ENCODE data around the gene WAC.

DNA sequence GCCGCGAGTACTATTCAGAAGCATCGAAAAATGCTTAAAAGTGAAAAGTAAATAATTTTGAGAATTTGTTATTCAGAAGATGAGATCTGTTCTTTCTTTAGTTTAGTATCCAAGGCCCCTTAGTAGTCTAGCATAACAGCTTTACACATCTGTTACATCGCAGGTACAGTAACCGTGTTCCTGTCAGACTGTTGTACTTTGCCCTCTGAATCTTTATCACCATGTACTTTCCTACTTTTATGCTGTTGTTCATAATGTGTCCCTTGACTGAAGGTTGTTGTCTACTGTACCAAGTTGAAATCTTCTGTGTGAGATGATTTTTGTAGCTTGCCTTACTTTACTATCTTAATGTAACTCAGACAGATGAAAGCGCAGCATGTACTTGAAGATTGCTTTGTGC, 38.3 kb downstream of the WAC start:
- TF ChIP-seq, protein P1, sequence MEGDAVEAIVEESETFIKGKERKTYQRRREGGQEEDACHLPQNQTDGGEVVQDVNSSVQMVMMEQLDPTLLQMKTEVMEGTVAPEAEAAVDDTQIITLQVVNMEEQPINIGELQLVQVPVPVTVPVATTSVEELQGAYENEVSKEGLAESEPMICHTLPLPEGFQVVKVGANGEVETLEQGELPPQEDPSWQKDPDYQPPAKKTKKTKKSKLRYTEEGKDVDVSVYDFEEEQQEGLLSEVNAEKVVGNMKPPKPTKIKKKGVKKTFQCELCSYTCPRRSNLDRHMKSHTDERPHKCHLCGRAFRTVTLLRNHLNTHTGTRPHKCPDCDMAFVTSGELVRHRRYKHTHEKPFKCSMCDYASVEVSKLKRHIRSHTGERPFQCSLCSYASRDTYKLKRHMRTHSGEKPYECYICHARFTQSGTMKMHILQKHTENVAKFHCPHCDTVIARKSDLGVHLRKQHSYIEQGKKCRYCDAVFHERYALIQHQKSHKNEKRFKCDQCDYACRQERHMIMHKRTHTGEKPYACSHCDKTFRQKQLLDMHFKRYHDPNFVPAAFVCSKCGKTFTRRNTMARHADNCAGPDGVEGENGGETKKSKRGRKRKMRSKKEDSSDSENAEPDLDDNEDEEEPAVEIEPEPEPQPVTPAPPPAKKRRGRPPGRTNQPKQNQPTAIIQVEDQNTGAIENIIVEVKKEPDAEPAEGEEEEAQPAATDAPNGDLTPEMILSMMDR (IDR thresholded peaks at IDR 0.05 in 4 of 5, conservative IDR thresholded peaks at IDR 0.05 in 1 of 5) = no peak
- no peak for TF ChIP-seq POLR2A (IDR thresholded peaks at IDR 0.05)

All from gastrocnemius medialis (tissue), 4 donors.